Neuronal stem cell (in vitro differentiated cells): ENCODE data around the gene ATRN.

Experiments
- DNase-seq: peaks from one replicate; pipeline ENCODE4 v3.0.0-alpha.2; 2013; ENCODE audit warnings: low spot score
- H2AFZ ChIP-seq: one replicate; pipeline ENCODE4 v1.6.1; 2013; ENCODE audit warnings: mild to moderate bottlenecking, low read length, inconsistent platforms
- H2AK5ac ChIP-seq: 2 replicates; pipeline ENCODE4 v1.6.1; 2013; ENCODE audit warnings: low read depth, mild to moderate bottlenecking, inconsistent platforms, low read length, moderate library complexity, mixed read lengths
- H2BK120ac ChIP-seq: 2 replicates; pipeline ENCODE4 v1.6.1; 2013; ENCODE audit warnings: low read depth, mild to moderate bottlenecking, inconsistent platforms, low read length, moderate library complexity, mixed read lengths
- H2BK12ac ChIP-seq: one replicate; pipeline ENCODE4 v1.6.1; 2013; ENCODE audit warnings: low read length, inconsistent platforms
- H2BK15ac ChIP-seq: 2 replicates; pipeline ENCODE4 v1.6.1; 2013; ENCODE audit warnings: mild to moderate bottlenecking, low read length, inconsistent platforms, mixed read lengths
- H2BK5ac ChIP-seq: one replicate; pipeline ENCODE4 v1.6.1; 2013; ENCODE audit warnings: inconsistent platforms, mild to moderate bottlenecking, low read length, moderate library complexity
- H3K14ac ChIP-seq: one replicate; pipeline ENCODE4 v1.6.1; 2013; ENCODE audit warnings: low read length, inconsistent platforms
- H3K18ac ChIP-seq: 2 replicates; pipeline ENCODE4 v1.6.1; 2013; ENCODE audit warnings: low read length, inconsistent platforms
- H3K23ac ChIP-seq: 2 replicates; pipeline ENCODE4 v1.6.1; 2013; ENCODE audit warnings: low read depth, mild to moderate bottlenecking, mixed read lengths, low read length, inconsistent platforms; ENCODE audit not compliant: poor library complexity
- H3K27ac ChIP-seq: replicated peaks from 3 replicates; pipeline ENCODE4 v1.5.1; 2013; ENCODE audit warnings: low read length, inconsistent platforms
- H3K27me3 ChIP-seq, 3 experiments: 2 replicates each; pipeline ENCODE4 v1.6.1; 2013; ENCODE audit warnings: low read length in 3 of 3, mild to moderate bottlenecking in 2 of 3, inconsistent platforms in 1 of 3, low read depth in 1 of 3, mixed read lengths in 1 of 3, moderate library complexity in 1 of 3; ENCODE audit not compliant: control insufficient read depth in 3 of 3, insufficient read depth in 3 of 3
- H3K36me3 ChIP-seq, 2 donors: replicated peaks in 1 of 2; 2 replicates each; pipeline ENCODE4 v1.6.1; 2013; ENCODE audit warnings: low read length in 2 of 2; ENCODE audit not compliant: control insufficient read depth in 2 of 2, insufficient read depth in 2 of 2
- H3K4ac ChIP-seq: 2 replicates; pipeline ENCODE4 v1.6.1; 2013; ENCODE audit warnings: inconsistent platforms, mild to moderate bottlenecking, low read length, moderate library complexity
- H3K4me1 ChIP-seq, 2 donors: 1 replicate in 1 of 2; 2 replicates in 1 of 2; pipeline ENCODE4 v1.6.1; 2013; ENCODE audit warnings: low read length in 2 of 2, low read depth in 1 of 2; ENCODE audit not compliant: control insufficient read depth in 2 of 2, insufficient read depth in 1 of 2
- H3K4me2 ChIP-seq: one replicate; pipeline ENCODE4 v1.6.1; 2013; ENCODE audit warnings: mild to moderate bottlenecking, low read length, inconsistent platforms; ENCODE audit not compliant: insufficient read depth, poor library complexity, severe bottlenecking
- H3K4me3 ChIP-seq, 2 donors: 2 replicates each; pipeline ENCODE4 v1.5.1; 2013; ENCODE audit warnings: low read length in 2 of 2, mild to moderate bottlenecking in 2 of 2, inconsistent platforms in 1 of 2, moderate library complexity in 1 of 2
- H3K79me1 ChIP-seq: one replicate; pipeline ENCODE4 v1.6.1; 2013; ENCODE audit warnings: low read depth, mild to moderate bottlenecking, inconsistent platforms, low read length, moderate library complexity
- H3K9ac ChIP-seq: one replicate; pipeline ENCODE4 v1.6.1; 2013; ENCODE audit warnings: mild to moderate bottlenecking, low read depth, low read length, inconsistent platforms; ENCODE audit not compliant: poor library complexity
- H3K9me3 ChIP-seq, 2 donors: replicated peaks in 1 of 2; 2 replicates each; pipeline versions ENCODE3 to v1.6.1; 2013; ENCODE audit warnings: low read length in 2 of 2, mild to moderate bottlenecking in 2 of 2, inconsistent platforms in 1 of 2, low read depth in 1 of 2, mixed read lengths in 1 of 2, moderate library complexity in 1 of 2; ENCODE audit not compliant: control insufficient read depth in 2 of 2, insufficient read depth in 1 of 2
- H4K8ac ChIP-seq: one replicate; pipeline ENCODE4 v1.6.1; 2013; ENCODE audit warnings: low read depth, mild to moderate bottlenecking, inconsistent platforms, low read length, moderate library complexity
- H4K91ac ChIP-seq: one replicate; pipeline ENCODE4 v1.6.1; 2013; ENCODE audit warnings: low read length, low read depth, mild to moderate bottlenecking, inconsistent platforms; ENCODE audit not compliant: poor library complexity
- WGBS, 2 donors: extraction: QIAGEN DNeasy Blood & Tissue Kit; methylation state at CpG; one replicate each; pipeline ENCODE4 v1.1.7; 2013; ENCODE audit warnings: missing lambda C conversion rate in 2 of 2, mixed read lengths in 1 of 2; ENCODE audit not compliant: insufficient read length in 2 of 2, insufficient replicate concordance in 1 of 2; ENCODE audit errors: extremely low coverage in 2 of 2; 5-methylcytosine and 5-hydroxymethylcytosine counted together

ATRN gene

GRCh38 chr20:3483784-3484183 lies 13.0 kb downstream of the ATRN start:
- peaks cover 1% of the 10 kb centered on the region for H3K79me1 ChIP-seq
- peaks cover 0 to 15% of the 10 kb centered on the region in 2 donors for H3K9me3 ChIP-seq
- H3K27ac ChIP-seq = no peak overlapping the region
- H2BK12ac ChIP-seq = no peak overlapping the region
- H3K14ac ChIP-seq = no peak overlapping the region
- H2AK5ac ChIP-seq = no peak overlapping the region
- WGBS, 2 donors = no CpG with 5 or more reads among the region's 1 CpG
- H3K27me3 ChIP-seq = no peaks in the 10 kb centered on the region
- H3K18ac ChIP-seq = no peak overlapping the region
- no peak overlapping the region for H3K9ac ChIP-seq
- no peak overlapping the region for H2BK120ac ChIP-seq
- no peaks in the 10 kb centered on the region for H3K36me3 ChIP-seq
- DNase-seq = no peak
- no peak overlapping the region for H2BK15ac ChIP-seq
- H3K4ac ChIP-seq = no peak overlapping the region
- no peak overlapping the region for H3K4me2 ChIP-seq
- no peak overlapping the region for H3K4me3 ChIP-seq
- no peak overlapping the region for H4K8ac ChIP-seq
- no peak overlapping the region for H2BK5ac ChIP-seq
- H2AFZ ChIP-seq = no peak overlapping the region
- no peak overlapping the region for H3K23ac ChIP-seq
- no peak overlapping the region for H4K91ac ChIP-seq
- no peaks in the 10 kb centered on the region for H3K4me1 ChIP-seq

DNA sequence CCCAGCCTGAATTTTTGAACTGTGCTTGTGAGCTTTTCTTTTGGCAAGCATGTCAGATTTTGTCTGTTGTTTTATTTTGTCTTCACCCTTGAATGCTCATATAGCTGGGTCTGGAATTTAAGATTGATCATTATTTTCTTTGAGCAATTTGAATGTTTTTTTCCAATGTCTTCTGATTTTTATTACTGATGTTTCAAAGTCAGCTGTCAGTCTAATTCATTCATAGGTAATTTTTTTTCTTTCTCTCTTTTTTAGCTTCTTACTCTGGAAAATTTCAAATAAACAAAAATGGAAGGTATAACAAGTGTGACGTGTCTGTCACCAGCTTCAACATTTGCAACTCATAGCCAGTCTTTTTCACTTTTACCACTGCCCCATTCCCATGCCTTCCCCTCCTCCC lies 15.1 kb downstream of the ATRN start:
- Histone ChIP-seq H3K23ac (no peak overlapping the region), H3K27me3 (no peaks in the 10 kb centered on the region), H3K9ac (no peak overlapping the region), H2AK5ac (no peak overlapping the region), H2BK5ac (no peak overlapping the region), H3K18ac (no peak overlapping the region), H3K36me3 (peaks cover 0 to 5% of the 10 kb centered on the region in 2 donors), H3K27ac (no peak overlapping the region), H3K9me3 (peaks cover 0 to 15% of the 10 kb centered on the region in 2 donors), H2BK12ac (no peak overlapping the region), H3K4me3 (no peak overlapping the region), H3K79me1 (peaks cover 1% of the 10 kb centered on the region), H3K14ac (no peak overlapping the region), H2AFZ (no peak overlapping the region), H4K91ac (no peak overlapping the region), H3K4me2 (no peak overlapping the region), H2BK120ac (no peak overlapping the region), H3K4me1 (no peaks in the 10 kb centered on the region), H2BK15ac (no peak overlapping the region), H3K4ac (no peak overlapping the region), H4K8ac (no peak overlapping the region)
- no CpG with 5 or more reads among the region's 1 CpG for WGBS, 2 donors
- no peak for DNase-seq

DNA sequence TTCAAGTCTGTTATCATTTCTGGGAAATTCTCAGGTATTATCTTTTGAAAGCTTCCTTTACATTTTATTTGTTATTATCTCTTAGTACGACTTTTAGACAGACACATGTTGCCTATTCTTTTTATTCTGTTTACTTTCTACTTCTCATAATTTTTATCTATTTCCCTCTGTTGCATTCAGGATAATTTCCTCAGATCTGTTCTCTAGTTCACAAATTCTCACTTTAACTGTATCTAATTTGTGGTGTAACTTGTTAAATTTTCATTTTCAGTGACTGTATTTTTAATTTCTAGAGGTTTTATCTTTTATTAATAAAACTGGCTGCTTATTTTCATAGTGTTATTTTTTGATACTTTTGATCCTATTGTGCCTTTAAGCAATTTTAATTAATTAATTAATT lies 16.0 kb downstream of the ATRN start:
- H2AFZ ChIP-seq = no peak overlapping the region
- H2AK5ac ChIP-seq = no peak overlapping the region
- no peaks in the 10 kb centered on the region for H3K27me3 ChIP-seq
- peaks cover 0 to 5% of the 10 kb centered on the region in 2 donors for H3K36me3 ChIP-seq
- H3K4me2 ChIP-seq = no peak overlapping the region
- H4K8ac ChIP-seq = no peak overlapping the region
- no peak overlapping the region for H2BK120ac ChIP-seq
- H3K14ac ChIP-seq = no peak overlapping the region
- H2BK15ac ChIP-seq = no peak overlapping the region
- no peak overlapping the region for H3K27ac ChIP-seq
- H3K23ac ChIP-seq = no peak overlapping the region
- H2BK5ac ChIP-seq = no peak overlapping the region
- no peak overlapping the region for H3K4me3 ChIP-seq
- H3K9me3 ChIP-seq = peaks cover 0 to 15% of the 10 kb centered on the region in 2 donors
- H3K79me1 ChIP-seq = no peaks in the 10 kb centered on the region
- no peak for DNase-seq
- H3K18ac ChIP-seq = no peak overlapping the region
- WGBS, 2 donors = no CpG with 5 or more reads among the region's 1 CpG
- H2BK12ac ChIP-seq = no peak overlapping the region
- H3K4me1 ChIP-seq = no peaks in the 10 kb centered on the region
- H3K4ac ChIP-seq = no peak overlapping the region
- no peak overlapping the region for H4K91ac ChIP-seq
- H3K9ac ChIP-seq = no peak overlapping the region

- Histone ChIP-seq H2AK5ac (no peak overlapping the region), H2BK5ac (no peak overlapping the region), H3K79me1 (peaks cover 1% of the 10 kb centered on the region), H3K27me3 (no peaks in the 10 kb centered on the region), H3K27ac (no peak overlapping the region), H3K9ac (no peak overlapping the region), H4K91ac (no peak overlapping the region), H2AFZ (no peak overlapping the region), H3K9me3 (peaks cover 0 to 4% of the 10 kb centered on the region in 2 donors), H3K4me3 (no peak overlapping the region), H2BK12ac (no peak overlapping the region), H2BK120ac (no peak overlapping the region), H3K23ac (no peak overlapping the region), H3K4me1 (no peaks in the 10 kb centered on the region), H3K14ac (no peak overlapping the region), H3K18ac (no peak overlapping the region), H4K8ac (no peak overlapping the region), H2BK15ac (no peak overlapping the region), H3K36me3 (peaks cover 3 to 5% of the 10 kb centered on the region in 2 donors), H3K4ac (no peak overlapping the region), H3K4me2 (no peak overlapping the region)
- no CpG with 5 or more reads among the region's 11 CpGs for WGBS, 2 donors
- no peak for DNase-seq
These were observed 21.9 kb downstream of the ATRN start for GRCh38 chr20:3492669-3493068.
